ENCODE measurements around the gene PUS1.

Gene PUS1

GRCh38 chr12:131990066-131990979, 61.2 kb downstream of the PUS1 start:
- Histone ChIP-seq H3K4me3 (ENCODE audit: insufficient read depth, low read depth, low read length, poor library complexity, severe bottlenecking) (no peak overlapping the region), H3K27me3 (replicated peaks; ENCODE audit: control insufficient read depth, insufficient read depth, low read length, poor library complexity, severe bottlenecking) (no peaks in the 10 kb centered on the region), H3K36me3 (ENCODE audit: control insufficient read depth, insufficient read depth, low read length) (peaks cover 84% of the 10 kb centered on the region), H3K4me1 (ENCODE audit: control insufficient read depth, insufficient read depth, low read length, poor library complexity, severe bottlenecking) (no peaks in the 10 kb centered on the region), H3K27ac (ENCODE audit: insufficient read depth, low read length, poor library complexity, severe bottlenecking) (no peak overlapping the region), H3K9me3 (ENCODE audit: control insufficient read depth, low read length) (no peaks in the 10 kb centered on the region)
- DNase-seq = no peak

- H3K36me3 ChIP-seq (ENCODE audit: control insufficient read depth, insufficient read depth, low read length) = peaks cover 84% of the 10 kb centered on the region
- H3K4me1 ChIP-seq (ENCODE audit: control insufficient read depth, insufficient read depth, low read length, poor library complexity, severe bottlenecking) = no peaks in the 10 kb centered on the region
- no peak overlapping the region for H3K27ac ChIP-seq (ENCODE audit: insufficient read depth, low read length, poor library complexity, severe bottlenecking)
- H3K4me3 ChIP-seq (ENCODE audit: insufficient read depth, low read depth, low read length, poor library complexity, severe bottlenecking) = no peak overlapping the region
- DNase-seq = no peak
- no peaks in the 10 kb centered on the region for H3K27me3 ChIP-seq (replicated peaks; ENCODE audit: control insufficient read depth, insufficient read depth, low read length, poor library complexity, severe bottlenecking)
- H3K9me3 ChIP-seq (ENCODE audit: control insufficient read depth, low read length) = no peaks in the 10 kb centered on the region
Measured at GRCh38 chr12:131990980-131991305, 61.9 kb downstream of the PUS1 start.

GRCh38 chr12:131991816-131992430, 62.8 kb downstream of the PUS1 start:
- H3K36me3 ChIP-seq (ENCODE audit: control insufficient read depth, insufficient read depth, low read length) = peaks cover 83% of the 10 kb centered on the region

GRCh38 chr12:131994589-131994988, 65.5 kb downstream of the PUS1 start:
- peaks cover 63% of the 10 kb centered on the region for H3K36me3 ChIP-seq (ENCODE audit: control insufficient read depth, insufficient read depth, low read length)
- no peak overlapping the region for H3K4me3 ChIP-seq (ENCODE audit: insufficient read depth, low read depth, low read length, poor library complexity, severe bottlenecking)
- no peaks in the 10 kb centered on the region for H3K9me3 ChIP-seq (ENCODE audit: control insufficient read depth, low read length)
- no peaks in the 10 kb centered on the region for H3K27me3 ChIP-seq (replicated peaks; ENCODE audit: control insufficient read depth, insufficient read depth, low read length, poor library complexity, severe bottlenecking)
- DNase-seq = no peak
- H3K4me1 ChIP-seq (ENCODE audit: control insufficient read depth, insufficient read depth, low read length, poor library complexity, severe bottlenecking) = no peaks in the 10 kb centered on the region
- H3K27ac ChIP-seq (ENCODE audit: insufficient read depth, low read length, poor library complexity, severe bottlenecking) = no peak overlapping the region

More at GRCh38 chr12:131991816-131992430, 62.8 kb downstream of the PUS1 start:
- Histone ChIP-seq H3K27ac (ENCODE audit: insufficient read depth, low read length, poor library complexity, severe bottlenecking) (no peak overlapping the region), H3K4me1 (ENCODE audit: control insufficient read depth, insufficient read depth, low read length, poor library complexity, severe bottlenecking) (no peaks in the 10 kb centered on the region), H3K4me3 (ENCODE audit: insufficient read depth, low read depth, low read length, poor library complexity, severe bottlenecking) (no peak overlapping the region), H3K27me3 (replicated peaks; ENCODE audit: control insufficient read depth, insufficient read depth, low read length, poor library complexity, severe bottlenecking) (no peaks in the 10 kb centered on the region), H3K9me3 (ENCODE audit: control insufficient read depth, low read length) (no peaks in the 10 kb centered on the region)
- DNase-seq = no peak
